Activated CD8-positive, alpha-beta memory T cell treated with anti-CD3 and anti-CD28 coated beads, Interleukin-2, amount 50 U/mL, for 48 hours (primary cell): ENCODE measurements around the gene DCDC2.
"Not testable (repeated sequence)": the region's sequence is repeated elsewhere in the genome, so short reads cannot be mapped to it uniquely, and the experiment has no call there.

Experiments
- DNase-seq: peaks from one replicate; pipeline ENCODE4 v3.0.0-alpha.2; 2020

Gene DCDC2

GRCh38 chr6:24323632-24324337 lies 34.1 kb downstream of the DCDC2 start:
- DNase-seq: no peak

GRCh38 chr6:24322924-24323323 lies 34.9 kb downstream of the DCDC2 start:
- no peak for DNase-seq

GRCh38 chr6:24322446-24322845 lies 35.4 kb downstream of the DCDC2 start:
- not testable (repeated sequence) for DNase-seq

GRCh38 chr6:24321538-24322162 lies 36.2 kb downstream of the DCDC2 start:
- DNase-seq: no peak

GRCh38 chr6:24313251-24314141 lies 44.4 kb downstream of the DCDC2 start:
- no peak for DNase-seq

- DNase-seq: not testable (repeated sequence)
Observed at GRCh38 chr6:24311775-24312174, 46.1 kb downstream of the DCDC2 start.

- DNase-seq: no peak
Observed at GRCh38 chr6:24307881-24308280, 50.0 kb downstream of the DCDC2 start.

- DNase-seq: no peak
Observed at GRCh38 chr6:24306936-24307335, 50.9 kb downstream of the DCDC2 start.

- no peak for DNase-seq
Observed at GRCh38 chr6:24306038-24306437, 51.8 kb downstream of the DCDC2 start.

GRCh38 chr6:24296944-24297343 lies 60.9 kb downstream of the DCDC2 start:
- DNase-seq: no peak

GRCh38 chr6:24293852-24294251 lies 64.0 kb downstream of the DCDC2 start:
- DNase-seq: not testable (repeated sequence)

- no peak for DNase-seq
Observed at GRCh38 chr6:24287239-24287638, 70.6 kb downstream of the DCDC2 start.

- no peak for DNase-seq
Observed at GRCh38 chr6:24284006-24284405, 73.9 kb downstream of the DCDC2 start.

GRCh38 chr6:24283043-24283985 lies 74.5 kb downstream of the DCDC2 start:
- DNase-seq: no peak

- DNase-seq: no peak
Observed at GRCh38 chr6:24274441-24275083, 83.3 kb downstream of the DCDC2 start.

- DNase-seq: no peak
Observed at GRCh38 chr6:24273096-24273870, 84.6 kb downstream of the DCDC2 start.

GRCh38 chr6:24272553-24272952 lies 85.3 kb downstream of the DCDC2 start:
- no peak for DNase-seq

GRCh38 chr6:24272148-24272547 lies 85.7 kb downstream of the DCDC2 start:
- DNase-seq: no peak

- DNase-seq: no peak
Observed at GRCh38 chr6:24270011-24270410, 87.8 kb downstream of the DCDC2 start.

- not testable (repeated sequence) for DNase-seq
Observed at GRCh38 chr6:24258214-24258613, 99.6 kb downstream of the DCDC2 start.

GRCh38 chr6:24257282-24257681 lies 100.6 kb downstream of the DCDC2 start:
- DNase-seq: no peak
